ENCODE measurements around the gene RREB1. TPM values are rescaled to one million over a fixed set of nuclear protein-coding genes. Genes with fewer than 3 reads are reported as not detected.
"Not testable (repeated sequence)": the region's sequence is repeated elsewhere in the genome, so short reads cannot be mapped to it uniquely, and the experiment has no call there.

The RREB1 gene
- total and polyA plus RNA-seq, 12 donors = 8.0 to 79.5 (median 48.7) TPM

- peaks cover 0 to 6% of the 10 kb centered on the region in 2 donors for H3K4me1 ChIP-seq (replicated peaks in 1 of 2)
- DNase-seq = peak in 2 of 7 donors; percentile 15 to 40
- TF ChIP-seq POLR2A (IDR thresholded peaks at IDR 0.05) (no peak), CTCF (IDR thresholded peaks at IDR 0.05) (no peak)
- no peak overlapping the region for H3K4me3 ChIP-seq
- intact Hi-C loops (cut with DNase I) = loop anchor here in 1 of 2 donors (10.0 kb wide), 1 partner anchor 111 kb away; the partner anchor contains the start of genes CAGE1 and RIOK1
- H3K9me3 ChIP-seq (replicated peaks in 1 of 3) = no peaks in the 10 kb centered on the region
- no peak overlapping the region for H3K27ac ChIP-seq
- WGBS, 4 donors = 63 to 88% (median 81%) methylated on average over 4 to 10 of the region's 10 CpGs
- H3K27me3 ChIP-seq = no peaks in the 10 kb centered on the region
- H3K36me3 ChIP-seq (replicated peaks in 1 of 2) = no peaks in the 10 kb centered on the region
Observed at GRCh38 chr6:7273709-7274108, 165.9 kb downstream of the RREB1 start.

- peak in 2 of 7 donors; percentile 20 to 51 for DNase-seq
- not testable (repeated sequence) for H3K27me3 ChIP-seq; H3K4me3 ChIP-seq; H3K9me3 ChIP-seq (replicated peaks in 1 of 3); H3K4me1 ChIP-seq (replicated peaks in 1 of 2); H3K36me3 ChIP-seq (replicated peaks in 1 of 2); H3K27ac ChIP-seq
- 29 to 55% (median 52%) methylated on average over 8 of the region's 8 CpGs for WGBS, 4 donors
- intact Hi-C loops (cut with DNase I) = loop anchor here in 1 of 2 donors (10.0 kb wide), 1 partner anchor 110 kb away; the partner anchor contains the start of genes CAGE1 and RIOK1
Observed at GRCh38 chr6:7274525-7274924, 166.8 kb downstream of the RREB1 start.

GRCh38 chr6:7276199-7276524, 168.4 kb downstream of the RREB1 start:
- TF ChIP-seq CTCF (IDR thresholded peaks at IDR 0.05) (no peak), POLR2A (IDR thresholded peaks at IDR 0.05) (no peak)
- 57 to 74% (median 69%) methylated on average over 7 of the region's 7 CpGs for WGBS, 4 donors
- Histone ChIP-seq H3K27me3 (no peaks in the 10 kb centered on the region), H3K4me3 (no peak overlapping the region), H3K4me1 (replicated peaks in 1 of 2) (peaks cover 0 to 6% of the 10 kb centered on the region in 2 donors), H3K27ac (no peak overlapping the region), H3K9me3 (replicated peaks in 1 of 3) (no peaks in the 10 kb centered on the region), H3K36me3 (replicated peaks in 1 of 2) (no peaks in the 10 kb centered on the region)
- DNase-seq = no peak
- intact Hi-C loops (cut with DNase I) = loop anchor here in 1 of 2 donors (10.0 kb wide), 1 partner anchor 109 kb away; the partner anchor contains the start of genes CAGE1 and RIOK1

- H3K27ac ChIP-seq = no peak overlapping the region
- DNase-seq = no peak
- H3K36me3 ChIP-seq (replicated peaks in 1 of 2) = peaks cover 0 to 20% of the 10 kb centered on the region in 2 donors
- TF ChIP-seq POLR2A (IDR thresholded peaks at IDR 0.05) (no peak), CTCF (IDR thresholded peaks at IDR 0.05) (no peak)
- H3K9me3 ChIP-seq (replicated peaks in 1 of 3) = no peaks in the 10 kb centered on the region
- no peak overlapping the region for H3K4me3 ChIP-seq
- 73 to 83% (median 77%) methylated on average over 9 to 10 of the region's 10 CpGs for WGBS, 4 donors
- no peaks in the 10 kb centered on the region for H3K4me1 ChIP-seq (replicated peaks in 1 of 2)
- H3K27me3 ChIP-seq = no peaks in the 10 kb centered on the region
- intact Hi-C loops (cut with DNase I) = loop anchor here (5.0 to 10.0 kb wide), 2 partner anchors 332 to 335 kb away; no protein-coding TSS in a partner anchor
Observed at GRCh38 chr6:7282097-7282906, 174.5 kb downstream of the RREB1 start.

All from adrenal gland (tissue), 12 donors.